ENCODE results near the gene NHERF2. TPM values are rescaled to one million over a fixed set of nuclear protein-coding genes. Genes with fewer than 3 reads are reported as not detected.
"Not testable (repeated sequence)": the region's sequence is repeated elsewhere in the genome, so short reads cannot be mapped to it uniquely, and the experiment has no call there.

Gene NHERF2
- total RNA-seq, 4 donors from 2014 or later, result 52.8 to 166 (median 84.9) TPM

DNA sequence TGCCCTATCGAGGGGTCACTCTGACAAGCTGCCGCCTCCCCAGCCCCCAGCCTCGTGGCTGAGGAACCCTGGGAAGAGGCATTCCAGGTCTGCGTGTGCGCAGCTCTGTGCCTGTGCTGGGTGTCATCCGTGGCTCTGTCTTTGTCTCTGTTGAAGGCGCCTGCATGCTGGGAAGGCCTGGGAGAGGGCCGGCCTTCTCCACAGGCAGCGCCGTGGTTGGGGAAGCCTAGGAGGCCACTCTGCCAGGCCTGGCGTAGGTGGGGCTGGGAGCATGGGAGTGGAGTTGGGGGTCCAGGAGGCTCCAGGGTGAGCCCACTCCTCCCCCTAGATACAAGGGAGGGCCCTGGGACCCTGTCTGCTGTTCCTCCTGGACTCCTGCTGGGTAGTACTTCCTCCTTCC, 3.3 kb downstream of the NHERF2 start:
- ATAC-seq (ENCODE audit: low FRiP score) (no peak), DNase-seq (ENCODE audit: low spot score) (no peak)
- no peak for TF ChIP-seq CTCF (IDR thresholded peaks at IDR 0.05)

GRCh38 chr16:2031081-2031577, 4.4 kb downstream of the NHERF2 start:
- ATAC-seq (ENCODE audit: low FRiP score) (no peak), DNase-seq (ENCODE audit: low spot score) (no peak)
- TF ChIP-seq CTCF (IDR thresholded peaks at IDR 0.05), result no peak

DNA sequence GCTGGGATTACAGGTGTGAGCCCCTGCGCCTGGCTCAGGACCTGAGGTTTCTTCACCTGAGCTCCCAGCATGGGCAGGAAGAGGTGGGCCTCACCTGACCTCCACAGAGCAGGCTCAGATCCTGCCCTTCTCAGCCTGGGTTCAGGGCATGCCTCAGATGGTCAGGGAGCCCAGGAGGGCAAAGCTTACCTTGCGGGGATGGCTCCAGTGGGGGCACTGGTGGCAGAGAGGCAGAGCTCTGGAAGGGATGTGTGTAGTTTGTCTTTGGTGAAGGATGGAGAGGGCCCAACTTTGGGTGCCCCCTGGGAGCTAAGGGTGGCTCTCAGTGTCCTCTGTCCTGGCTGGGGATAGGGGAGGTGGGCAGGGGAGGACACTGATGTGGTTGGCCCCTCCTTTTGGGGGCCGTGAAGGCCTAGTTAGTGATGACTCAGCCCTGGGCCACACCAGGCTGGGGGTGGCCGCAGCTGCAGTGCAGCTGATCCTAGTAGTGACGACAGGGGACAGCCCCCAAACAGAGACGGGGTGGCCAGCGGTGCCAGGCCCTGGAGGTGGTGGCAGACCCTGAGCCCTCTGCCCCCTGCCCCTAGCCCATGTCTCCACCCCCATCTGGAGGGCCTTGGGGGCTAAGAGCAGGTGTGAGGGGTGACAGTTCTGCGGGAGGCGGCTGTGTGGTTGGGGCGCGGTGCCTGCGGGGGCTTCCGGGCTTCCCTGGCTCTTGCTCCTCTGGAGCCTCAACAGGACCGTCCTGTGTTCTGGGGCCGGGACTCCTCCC, 5.8 kb downstream of the NHERF2 start:
- ATAC-seq (ENCODE audit: low FRiP score) (peak; percentile 5), DNase-seq (ENCODE audit: low spot score) (no peak)

GRCh38 chr16:2033057-2033908, 6.6 kb downstream of the NHERF2 start:
- DNase-seq (ENCODE audit: low spot score) (no peak), ATAC-seq (ENCODE audit: low FRiP score) (peak; percentile 49)
- no peak for TF ChIP-seq CTCF (IDR thresholded peaks at IDR 0.05)

More for the DNA sequence above, 5.8 kb downstream of the NHERF2 start:
- no peak for TF ChIP-seq CTCF (IDR thresholded peaks at IDR 0.05)

DNA sequence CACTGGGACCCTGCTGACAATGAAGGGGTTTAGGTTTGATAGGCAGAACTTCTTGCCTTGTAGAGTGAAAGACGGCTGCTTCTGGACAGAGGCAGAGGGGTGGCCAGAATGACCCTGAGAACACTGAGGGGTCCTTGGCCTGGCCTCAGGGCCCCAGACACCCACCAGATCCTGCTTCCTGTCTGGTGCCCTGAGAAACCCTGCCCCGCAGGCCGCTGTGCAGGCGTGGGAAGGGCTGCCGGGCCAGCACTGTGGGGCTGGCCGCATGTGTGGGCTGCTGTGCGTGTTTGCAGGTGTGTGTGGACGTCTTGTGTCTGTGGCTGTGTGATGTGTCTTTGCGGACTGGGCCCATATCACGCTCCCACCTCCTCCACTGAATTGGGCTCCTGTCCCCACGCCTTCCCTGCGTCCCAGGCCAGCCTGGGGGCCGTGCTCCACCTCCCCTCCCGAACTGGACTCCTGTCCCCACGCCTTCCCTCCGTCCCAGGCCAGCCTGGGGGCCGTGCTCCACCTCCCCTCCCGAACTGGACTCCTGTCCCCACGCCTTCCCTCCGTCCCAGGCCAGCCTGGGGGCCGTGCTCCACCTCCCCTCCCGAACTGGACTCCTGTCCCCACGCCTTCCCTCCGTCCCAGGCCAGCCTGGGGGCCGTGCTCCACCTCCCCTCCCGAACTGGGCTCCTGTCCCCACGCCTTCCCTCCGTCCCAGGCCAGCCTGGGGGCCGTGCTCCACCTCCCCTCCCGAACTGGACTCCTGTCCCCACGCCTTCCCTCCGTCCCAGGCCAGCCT, 7.4 kb downstream of the NHERF2 start:
- not testable (repeated sequence) for ATAC-seq (ENCODE audit: low FRiP score); DNase-seq (ENCODE audit: low spot score)

- TF ChIP-seq CTCF (IDR thresholded peaks at IDR 0.05), result no peak
- no peak for ATAC-seq (ENCODE audit: low FRiP score)
- no peak for DNase-seq (ENCODE audit: low spot score)
Observed at GRCh38 chr16:2034696-2035430, 8.2 kb downstream of the NHERF2 start.

Measured in omental fat pad (tissue), 4 donors.